HCT116 (cell line): ENCODE results near the gene COMMD1. TPM values are rescaled to one million over a fixed set of nuclear protein-coding genes. Genes with fewer than 3 reads are reported as not detected.

ENCODE experiments used
- ATAC-seq: fragments of 200-7000 bp; cut with Tn5 transposase; 2 replicates; pipeline ENCODE4 v1.9.1; 2020; ENCODE audit warnings: mild to moderate bottlenecking, moderate library complexity
- BruUV-seq: library from RNA; stranded (reverse); fragments of 400-500 nt; replicated peaks from 2 replicates; lab custom pipeline; 2021; lab: Mats Ljungman, UMichigan
- CTCF ChIA-PET: fragments of 300-600 bp; sonication (Branson Sonifier 250); formaldehyde crosslinking; loops from one replicate; lab custom pipeline; 2021; ENCODE audit warnings: antibody characterized with exemption; lab: Charles Lee
- POLR2A ChIA-PET: fragments of 300-600, 350-600 bp; sonication (Branson Sonifier 250); formaldehyde crosslinking; loops from one replicate; lab custom pipeline; 2021; ENCODE audit warnings: antibody characterized with exemption; lab: Charles Lee
- RAD21 ChIA-PET, 2 experiments: fragments of 300-600 bp; sonication (Branson Sonifier 250); formaldehyde crosslinking; loops; one replicate each; lab custom pipeline; 2023; ENCODE audit warnings: low total read pairs in 2 of 2; ENCODE audit not compliant: uncharacterized antibody in 2 of 2, unreplicated experiment in 2 of 2, low non-redundant PET in 1 of 2; lab: Charles Lee
- DNase-seq: peaks from one replicate; pipeline ENCODE4 v3.0.0-alpha.2; 2010; ENCODE audit warnings: low read depth, low spot score
- H2AFZ ChIP-seq: fragments of 200-600 bp; shearing (Covaris generic), sonication (generic); 2 replicates; pipeline ENCODE4 v1.6.1; 2017; ENCODE audit warnings: low read depth, mixed run types, mixed read lengths, antibody characterized with exemption, low read length; ENCODE audit not compliant: poor library complexity, severe bottlenecking
- H3K27ac ChIP-seq: 2 replicates; pipeline ENCODE4 v1.5.1; 2012; ENCODE audit warnings: low read depth, low read length
- H3K27me3 ChIP-seq: fragments of 200-600 bp; sonication (generic); 2 replicates; pipeline ENCODE4 v1.6.1; 2016; ENCODE audit warnings: mixed run types, low read length, mixed read lengths; ENCODE audit not compliant: insufficient read depth
- H3K36me3 ChIP-seq, 2 experiments: fragments of 200-500 bp in 1 of 2; fragments of 200-600 bp in 1 of 2; sonication (Bioruptor generic) in 1 of 2; sonication (generic) in 1 of 2; 2 replicates each; pipeline versions ENCODE4 v1.5.1 to v1.6.1; 2014 to 2016; ENCODE audit warnings: low read length in 2 of 2, inconsistent platforms in 1 of 2, mixed read lengths in 1 of 2, mixed run types in 1 of 2; ENCODE audit not compliant: insufficient read depth in 2 of 2, control insufficient read depth in 1 of 2
- H3K4me1 ChIP-seq, 2 experiments: fragments of 200-600 bp in 1 of 2; sonication (generic) in 1 of 2; 2 replicates each; pipeline versions ENCODE4 v1.5.1 to v1.6.1; 2012 to 2017; ENCODE audit warnings: low read length in 2 of 2, inconsistent platforms in 1 of 2, mild to moderate bottlenecking in 1 of 2, mixed read lengths in 1 of 2, mixed run types in 1 of 2, moderate library complexity in 1 of 2; ENCODE audit not compliant: insufficient read depth in 2 of 2, control insufficient read depth in 1 of 2
- H3K4me2 ChIP-seq: fragments of 200-600 bp; sonication (generic); 2 replicates; pipeline ENCODE4 v1.6.1; 2017; ENCODE audit warnings: mixed run types, low read length, mixed read lengths
- H3K4me3 ChIP-seq, 2 experiments: fragments of 200-600 bp in 1 of 2; sonication (generic) in 1 of 2; replicated peaks in 1 of 2; 2 replicates each; pipeline ENCODE4 v1.5.1; 2011 to 2016; ENCODE audit warnings: low read length in 2 of 2, control low read depth in 1 of 2, low read depth in 1 of 2, mild to moderate bottlenecking in 1 of 2, mixed read lengths in 1 of 2, mixed run types in 1 of 2
- H3K79me2 ChIP-seq: fragments of 200-600 bp; sonication (generic); 2 replicates; pipeline ENCODE4 v1.6.1; 2017; ENCODE audit warnings: mild to moderate bottlenecking, mixed run types, low read length, moderate library complexity, mixed read lengths; ENCODE audit not compliant: insufficient read depth
- H3K9ac ChIP-seq: fragments of 200-600 bp; sonication (generic); 2 replicates; pipeline ENCODE4 v1.6.1; 2016; ENCODE audit warnings: low read length, mixed read lengths
- H3K9me2 ChIP-seq: fragments of 200-600 bp; sonication (generic), shearing (Covaris generic); 2 replicates; pipeline ENCODE4 v1.6.1; 2017; ENCODE audit warnings: mixed run types, mild to moderate bottlenecking, moderate library complexity; ENCODE audit not compliant: insufficient read depth
- H3K9me3 ChIP-seq, 2 experiments: fragments of 200-500 bp in 1 of 2; fragments of 200-600 bp in 1 of 2; sonication (Bioruptor generic) in 1 of 2; sonication (generic) in 1 of 2; 2 replicates each; pipeline ENCODE4 v1.6.1; 2014 to 2017; ENCODE audit warnings: low read length in 2 of 2, mixed read lengths in 2 of 2, inconsistent platforms in 1 of 2, low read depth in 1 of 2, mild to moderate bottlenecking in 1 of 2, mixed run types in 1 of 2, moderate library complexity in 1 of 2; ENCODE audit not compliant: control insufficient read depth in 1 of 2, insufficient read depth in 1 of 2
- H4K20me1 ChIP-seq: fragments of 200-600 bp; sonication (generic), shearing (Covaris generic); 2 replicates; pipeline ENCODE4 v1.6.1; 2017; ENCODE audit warnings: mixed run types, mild to moderate bottlenecking, moderate library complexity; ENCODE audit not compliant: insufficient read depth
- ATF3 ChIP-seq: IDR thresholded peaks from 2 replicates; pipeline ENCODE4 v1.6.1; 2012
- CEBPB ChIP-seq: IDR thresholded peaks from 2 replicates; pipeline ENCODE4 v1.6.1; 2012; ENCODE audit warnings: low read depth
- CTCF ChIP-seq, 3 experiments: fragments of 200-600 bp in 1 of 3; sonication (generic) in 1 of 3; IDR thresholded peaks in 2 of 3; conservative IDR thresholded peaks in 1 of 3; 2 replicates each; pipeline ENCODE4 v1.5.1; 2012 to 2017; ENCODE audit warnings: low read depth in 2 of 3, low read length in 2 of 3, antibody characterized with exemption in 1 of 3, borderline replicate concordance in 1 of 3, control low read depth in 1 of 3, mild to moderate bottlenecking in 1 of 3, mixed read lengths in 1 of 3, mixed run types in 1 of 3, moderate library complexity in 1 of 3; ENCODE audit not compliant: insufficient read depth in 1 of 3
- EGR1 ChIP-seq: IDR thresholded peaks from 2 replicates; pipeline ENCODE4 v1.6.1; 2012; ENCODE audit warnings: low read depth
- ELF1 ChIP-seq: IDR thresholded peaks from 2 replicates; pipeline ENCODE4 v1.6.1; 2012; ENCODE audit warnings: low read depth, borderline replicate concordance
- FOSL1 ChIP-seq: IDR thresholded peaks from 2 replicates; pipeline ENCODE4 v1.6.1; 2012; ENCODE audit warnings: low read depth
- JUND ChIP-seq: IDR thresholded peaks from 2 replicates; pipeline ENCODE4 v1.6.1; 2012
- POLR2AphosphoS5 ChIP-seq: IDR thresholded peaks from 2 replicates; pipeline ENCODE4 v1.6.1; 2011; ENCODE audit warnings: mild to moderate bottlenecking, low read depth, low read length, moderate library complexity
- RAD21 ChIP-seq: IDR thresholded peaks from 2 replicates; pipeline ENCODE4 v1.6.1; 2012; ENCODE audit warnings: low read depth, mild to moderate bottlenecking
- SP1 ChIP-seq: IDR thresholded peaks from 2 replicates; pipeline ENCODE4 v1.6.1; 2012; ENCODE audit warnings: low read depth
- SRF ChIP-seq: IDR thresholded peaks from 2 replicates; pipeline ENCODE4 v1.6.1; 2012; ENCODE audit warnings: low read depth
- TCF7L2 ChIP-seq: IDR thresholded peaks from 2 replicates; pipeline ENCODE4 v1.7.0; 2011; ENCODE audit warnings: borderline replicate concordance, inconsistent platforms; ENCODE audit not compliant: insufficient read depth, insufficient read length; ENCODE audit errors: extremely low read depth
- ZBTB33 ChIP-seq: IDR thresholded peaks from 2 replicates; pipeline ENCODE4 v1.6.1; 2011; ENCODE audit warnings: mild to moderate bottlenecking, low read length, moderate library complexity; ENCODE audit not compliant: insufficient replicate concordance; ENCODE audit errors: extremely low read depth
- intact Hi-C: fragments of 100-400 bp; cut with micrococcal nuclease; formaldehyde crosslinking; loops from 2 replicates; pipeline ENCODE4 v1.10.0; 2022
- total RNA-seq: library from RNA; stranded (reverse); gene quantifications from one replicate; pipeline ENCODE4 v1.2.1, GENCODE V29; 2021; ENCODE audit not compliant: unreplicated experiment

Gene COMMD1
- total RNA-seq, 1 experiment from 2014 or later: 16.1 TPM

- BruUV-seq: no TSS peak
- ChIA-PET RAD21 (no interaction called here), POLR2A (no interaction called here), CTCF (no interaction called here)
- no peaks in the 10 kb centered on the region for H3K27me3 ChIP-seq
- H3K4me3 ChIP-seq: no peak overlapping the region
- DNase-seq (no peak), ATAC-seq (no peak)
- intact Hi-C loops: no loop called here
- TF ChIP-seq ELF1 (no peak), ATF3 (no peak), SRF (no peak), CEBPB (no peak), TCF7L2 (no peak), SP1 (no peak), JUND (no peak), EGR1 (no peak), ZBTB33 (no peak), FOSL1 (no peak), POLR2AphosphoS5 (no peak), CTCF (IDR thresholded peaks at IDR 0.05 in 2 of 3, conservative IDR thresholded peaks at IDR 0.05 in 1 of 3; ENCODE audit: borderline replicate concordance in 1 of 3, insufficient read depth in 1 of 3, low read depth in 2 of 3, low read length in 2 of 3) (no peak), RAD21 (no peak)
- H3K36me3 ChIP-seq: no peaks in the 10 kb centered on the region
- no peak overlapping the region for H3K27ac ChIP-seq
- H3K9ac ChIP-seq: no peak overlapping the region
- no peaks in the 10 kb centered on the region for H4K20me1 ChIP-seq
- H3K9me3 ChIP-seq: no peaks in the 10 kb centered on the region
- H3K4me2 ChIP-seq: no peak overlapping the region
- H3K79me2 ChIP-seq: no peaks in the 10 kb centered on the region
- no peak overlapping the region for H2AFZ ChIP-seq
- H3K4me1 ChIP-seq: no peaks in the 10 kb centered on the region
- H3K9me2 ChIP-seq: no peaks in the 10 kb centered on the region
These were observed 258.4 kb downstream of the COMMD1 start for GRCh38 chr2:62163834-62164233.
